ENCODE data around the gene BTF3L4. TPM values are rescaled to one million over a fixed set of nuclear protein-coding genes. Genes with fewer than 3 reads are reported as not detected.

BTF3L4 gene
- total RNA-seq, 2 donors from 2014 or later = 77.6 to 95.1 TPM

- Mint-ChIP-seq H3K4me1 (peaks cover 9% of the 10 kb centered on the region), H3K27me3 (ENCODE audit: insufficient read depth) (peaks cover 6% of the 10 kb centered on the region), H3K9me3 (no peaks in the 10 kb centered on the region), H3K4me3 (no peak overlapping the region), H3K36me3 (ENCODE audit: low read depth) (no peaks in the 10 kb centered on the region), H3K27ac (no peak overlapping the region)
- DNase-seq = no peak
- Histone ChIP-seq H3K27me3 (ENCODE audit: control insufficient read depth, insufficient read depth, low read length, poor library complexity, severe bottlenecking) (peaks cover 23% of the 10 kb centered on the region), H3K27ac (ENCODE audit: low read depth, low read length) (no peak overlapping the region), H3K9ac (ENCODE audit: extremely low read depth, low read length, poor library complexity, severe bottlenecking) (no peak overlapping the region), H3K4me3 (ENCODE audit: low read length) (no peak overlapping the region), H3K4me1 (ENCODE audit: control insufficient read depth, insufficient read depth, low read length) (no peaks in the 10 kb centered on the region), H3K36me3 (ENCODE audit: control insufficient read depth, insufficient read depth, low read length) (no peaks in the 10 kb centered on the region), H3K9me3 (ENCODE audit: control insufficient read depth, low read length) (no peaks in the 10 kb centered on the region)
- 89 to 92% methylated on average over 3 to 5 of the region's 5 CpGs for WGBS, 2 experiments (ENCODE audit: insufficient coverage in 1 of 2, insufficient read length in 1 of 2)
- TF ChIP-seq, protein P1, sequence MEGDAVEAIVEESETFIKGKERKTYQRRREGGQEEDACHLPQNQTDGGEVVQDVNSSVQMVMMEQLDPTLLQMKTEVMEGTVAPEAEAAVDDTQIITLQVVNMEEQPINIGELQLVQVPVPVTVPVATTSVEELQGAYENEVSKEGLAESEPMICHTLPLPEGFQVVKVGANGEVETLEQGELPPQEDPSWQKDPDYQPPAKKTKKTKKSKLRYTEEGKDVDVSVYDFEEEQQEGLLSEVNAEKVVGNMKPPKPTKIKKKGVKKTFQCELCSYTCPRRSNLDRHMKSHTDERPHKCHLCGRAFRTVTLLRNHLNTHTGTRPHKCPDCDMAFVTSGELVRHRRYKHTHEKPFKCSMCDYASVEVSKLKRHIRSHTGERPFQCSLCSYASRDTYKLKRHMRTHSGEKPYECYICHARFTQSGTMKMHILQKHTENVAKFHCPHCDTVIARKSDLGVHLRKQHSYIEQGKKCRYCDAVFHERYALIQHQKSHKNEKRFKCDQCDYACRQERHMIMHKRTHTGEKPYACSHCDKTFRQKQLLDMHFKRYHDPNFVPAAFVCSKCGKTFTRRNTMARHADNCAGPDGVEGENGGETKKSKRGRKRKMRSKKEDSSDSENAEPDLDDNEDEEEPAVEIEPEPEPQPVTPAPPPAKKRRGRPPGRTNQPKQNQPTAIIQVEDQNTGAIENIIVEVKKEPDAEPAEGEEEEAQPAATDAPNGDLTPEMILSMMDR (conservative IDR thresholded peaks at IDR 0.05) = no peak
These were observed 83.9 kb downstream of the BTF3L4 start for GRCh38 chr1:52139817-52140540.

Other genes starting within 250 kb of the BTF3L4 start
- gene NRDC, start 177.6 kb upstream of the BTF3L4 start, total RNA-seq = 100 to 1,000 TPM; 160 to 202 TPM
- gene RAB3B, start 65.6 kb upstream of the BTF3L4 start, total RNA-seq = 10 to 100 TPM; 58.1 to 66.0 TPM
- 1 to 10 TPM; 7.3 to 9.2 TPM for gene KTI12, start 22.5 kb upstream of the BTF3L4 start, total RNA-seq
- 10 to 100 TPM; 77.2 to 99.6 TPM for gene TXNDC12, start 1.1 kb upstream of the BTF3L4 start, total RNA-seq
- 10 to 100 TPM; 34.3 to 40.5 TPM for gene ZFYVE9, start 85.8 kb downstream of the BTF3L4 start, total RNA-seq